GM12892 (cell line): Measurements from ENCODE around the gene VPS45.

Experiments used
- DNase-seq: peaks from one replicate; pipeline ENCODE4 v3.0.0; 2011; ENCODE audit not compliant: insufficient read length
- FAIRE-seq: peaks from 2 replicates; lab custom pipeline; 2011; peaks lifted over from hg19 to GRCh38; lab: Jason Lieb, UNC
- POLR2A ChIP-seq: IDR thresholded peaks from 2 replicates; pipeline ENCODE4 v1.6.1; 2011; ENCODE audit warnings: low read depth, low read length, control low read depth
- POLR2AphosphoS5 ChIP-seq: IDR thresholded peaks from 2 replicates; pipeline ENCODE4 v1.6.1; 2011; ENCODE audit warnings: low read depth, low read length, control low read depth
- TAF1 ChIP-seq: IDR thresholded peaks from 2 replicates; pipeline ENCODE4 v1.6.1; 2011; ENCODE audit warnings: low read depth, mild to moderate bottlenecking, control low read depth, low read length, borderline replicate concordance

VPS45 gene

DNA sequence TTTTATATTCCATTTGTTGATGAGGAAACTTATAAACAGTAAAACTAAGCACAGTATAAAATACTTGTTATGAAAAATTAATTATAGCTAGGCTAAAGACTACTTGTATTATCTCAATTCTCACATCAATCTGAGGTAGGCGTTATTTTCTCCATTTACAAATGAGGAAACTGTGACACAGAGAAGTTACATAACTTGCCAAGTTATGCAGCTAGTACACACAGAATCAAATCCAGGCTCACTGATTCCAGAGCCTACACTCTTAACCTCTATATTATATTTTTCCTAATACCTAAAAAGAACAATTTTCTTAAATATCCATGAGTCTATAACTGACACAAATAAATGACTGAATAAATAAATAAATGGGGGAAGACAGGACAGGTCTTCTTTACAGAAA, 11.2 kb upstream of the VPS45 start:
- DNase-seq (no peak), FAIRE-seq (no peak)
- TF ChIP-seq POLR2AphosphoS5 (no peak), TAF1 (no peak), POLR2A (no peak)

DNA sequence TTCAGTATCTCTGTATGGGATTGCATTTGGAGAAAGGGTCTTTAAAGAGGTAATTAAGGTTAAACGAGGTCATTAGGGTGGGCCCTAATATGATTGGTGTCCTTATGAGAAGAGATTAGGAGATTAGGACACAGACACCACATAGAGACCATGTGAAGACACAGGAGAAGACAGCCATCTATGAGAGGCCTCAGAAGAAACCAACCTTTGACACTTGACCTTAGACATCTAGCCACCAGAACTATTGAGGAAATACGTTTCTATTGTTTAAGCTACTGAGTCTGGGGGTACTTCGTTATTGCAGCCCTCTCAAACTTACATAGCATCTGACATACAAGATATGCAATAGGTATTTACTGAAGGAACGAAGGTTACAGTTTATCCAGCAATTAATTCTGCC, 7.3 kb upstream of the VPS45 start:
- FAIRE-seq: no peak

DNA sequence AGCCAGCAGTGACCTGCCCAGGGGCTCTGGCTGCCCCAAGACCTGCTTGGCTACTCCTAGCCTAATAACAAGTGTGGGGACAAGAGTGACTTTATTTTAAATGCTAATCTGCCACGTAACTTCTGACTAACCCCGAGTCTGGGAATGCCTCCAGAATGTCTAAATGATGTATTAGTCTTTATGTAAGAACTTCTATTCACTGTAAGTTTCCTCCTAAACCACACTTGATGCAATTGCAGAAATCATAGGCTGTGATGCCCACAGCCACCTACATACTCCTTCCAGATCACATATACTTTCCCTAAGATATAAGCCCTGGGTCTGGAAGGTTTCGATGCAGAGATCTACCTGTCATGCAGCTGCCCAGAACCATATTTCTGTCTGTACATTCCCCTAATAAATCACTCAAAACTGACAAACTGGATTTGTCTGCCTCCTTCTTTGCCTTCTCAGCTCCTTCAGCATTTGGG, 5.9 kb upstream of the VPS45 start:
- no peak for DNase-seq
- no peak for FAIRE-seq

More for the DNA sequence above, 7.3 kb upstream of the VPS45 start:
- no peak for DNase-seq
- TF ChIP-seq POLR2A (no peak), POLR2AphosphoS5 (no peak), TAF1 (no peak)

DNA sequence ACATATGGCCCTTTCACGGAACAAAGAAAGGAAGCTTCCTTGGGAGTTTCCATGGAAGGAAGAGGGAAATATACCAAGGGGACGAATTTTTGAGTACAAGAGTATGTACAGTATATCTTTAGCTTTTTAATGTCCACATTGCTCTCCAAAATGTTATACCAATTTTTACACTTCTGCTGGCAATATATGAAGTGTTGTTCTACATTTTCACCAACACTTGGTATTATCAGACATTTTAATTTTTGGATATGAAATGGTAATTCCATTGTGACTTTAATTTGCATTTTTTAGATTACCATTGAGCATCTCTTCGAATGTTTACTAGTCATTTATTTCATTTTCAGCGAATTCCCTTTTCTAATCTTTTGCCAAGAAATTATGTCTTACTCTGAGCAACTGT, 5.5 kb upstream of the VPS45 start:
- FAIRE-seq (no peak), DNase-seq (no peak)
- TF ChIP-seq POLR2AphosphoS5 (no peak), TAF1 (no peak), POLR2A (no peak)

More for the DNA sequence above, 5.9 kb upstream of the VPS45 start:
- TF ChIP-seq POLR2AphosphoS5 (no peak), TAF1 (no peak), POLR2A (no peak)

DNA sequence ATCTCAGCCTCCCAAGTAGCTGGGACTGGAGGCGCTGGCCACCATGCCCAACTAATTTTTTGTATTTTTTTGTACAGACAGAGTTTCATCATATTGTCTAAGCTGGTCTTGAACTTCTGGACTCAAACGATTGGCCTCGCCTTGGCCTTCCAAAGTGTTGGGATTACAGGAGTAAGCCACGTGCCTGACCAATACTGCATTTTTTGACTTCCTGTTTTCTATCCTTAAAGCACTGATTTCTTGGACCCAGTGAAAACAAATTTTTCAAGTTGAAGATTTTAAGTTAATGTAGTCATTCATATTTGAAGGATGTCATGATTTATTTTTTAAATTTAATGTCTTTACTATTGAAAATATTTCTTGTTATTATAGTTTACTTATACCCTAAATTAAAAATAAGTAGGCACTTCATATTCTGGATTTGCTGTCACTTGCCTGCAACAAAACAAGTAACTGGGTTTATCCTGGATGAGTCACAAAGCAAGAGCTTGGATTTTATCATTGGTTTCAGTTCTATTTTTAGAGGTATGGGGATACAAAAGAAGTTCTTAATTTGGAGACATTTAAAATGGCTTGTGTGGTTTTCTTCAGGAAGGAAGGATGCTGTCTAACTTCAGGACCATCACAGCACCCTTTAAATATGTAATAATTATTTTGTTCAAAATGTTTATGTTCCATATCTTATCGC, 2.2 kb upstream of the VPS45 start:
- no peak for FAIRE-seq
- TF ChIP-seq TAF1 (no peak), POLR2A (no peak), POLR2AphosphoS5 (no peak)
- DNase-seq: no peak

DNA sequence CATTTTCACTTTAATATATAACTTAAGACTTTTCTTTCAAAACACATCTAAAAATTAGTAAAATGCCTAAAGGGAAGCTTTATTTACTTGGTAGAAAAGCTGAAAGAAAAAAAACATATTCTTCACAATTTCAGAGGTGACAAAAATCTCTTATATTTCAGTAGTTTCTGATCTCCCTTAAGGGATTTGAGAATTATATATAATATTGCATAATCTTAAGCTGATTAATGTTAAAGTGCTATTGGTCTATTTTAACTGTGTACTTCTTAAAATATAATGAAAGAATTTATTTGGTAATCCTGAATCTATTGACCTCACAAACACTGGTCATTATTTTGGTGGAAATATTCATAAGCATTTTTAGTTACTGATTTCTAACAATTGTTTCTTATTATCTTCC, 1.2 kb upstream of the VPS45 start:
- FAIRE-seq: no peak
- no peak for DNase-seq
- no peak for TF ChIP-seq POLR2AphosphoS5
- no peak for TF ChIP-seq TAF1
- TF ChIP-seq POLR2A: no peak

DNA sequence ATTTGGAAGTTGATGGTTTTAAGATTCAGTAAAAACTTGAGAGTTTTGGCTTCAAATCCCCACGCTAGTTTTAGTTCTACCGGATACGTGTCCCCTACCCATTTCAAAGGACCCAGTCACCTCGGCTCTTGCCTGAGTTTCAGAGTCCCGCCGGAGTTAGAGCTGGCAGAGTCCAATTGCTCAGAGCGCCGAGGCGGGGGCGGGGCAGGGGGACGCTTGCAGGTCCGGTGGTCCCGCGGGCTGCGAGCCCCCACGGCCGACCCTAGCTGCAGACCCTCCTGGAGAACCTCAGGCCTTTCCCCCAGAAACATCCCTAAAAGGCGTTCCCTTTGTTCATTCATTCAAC, 765 bp upstream of the VPS45 start:
- TF ChIP-seq TAF1: no peak
- no peak for TF ChIP-seq POLR2A
- TF ChIP-seq POLR2AphosphoS5: no peak
- peak; percentile 25 for DNase-seq
- no peak for FAIRE-seq

DNA sequence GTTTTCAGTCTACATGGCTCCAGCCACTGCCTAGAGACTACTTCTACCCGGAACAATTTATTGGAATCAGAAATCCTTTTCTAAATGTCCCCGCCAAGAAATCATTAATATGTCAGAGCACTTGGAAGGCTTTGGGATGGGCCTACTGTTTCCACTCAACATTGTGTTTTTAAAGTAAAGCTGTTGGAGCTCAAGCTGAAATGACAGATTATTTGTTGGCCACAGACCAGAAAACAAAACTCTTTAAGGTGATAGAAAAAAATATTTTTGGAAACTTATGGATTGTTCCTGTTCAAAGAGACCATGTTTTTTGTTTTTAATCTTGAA, 496 bp downstream of the VPS45 start:
- DNase-seq (no peak), FAIRE-seq (no peak)
- no peak for TF ChIP-seq TAF1
- no peak for TF ChIP-seq POLR2A
- TF ChIP-seq POLR2AphosphoS5: no peak

DNA sequence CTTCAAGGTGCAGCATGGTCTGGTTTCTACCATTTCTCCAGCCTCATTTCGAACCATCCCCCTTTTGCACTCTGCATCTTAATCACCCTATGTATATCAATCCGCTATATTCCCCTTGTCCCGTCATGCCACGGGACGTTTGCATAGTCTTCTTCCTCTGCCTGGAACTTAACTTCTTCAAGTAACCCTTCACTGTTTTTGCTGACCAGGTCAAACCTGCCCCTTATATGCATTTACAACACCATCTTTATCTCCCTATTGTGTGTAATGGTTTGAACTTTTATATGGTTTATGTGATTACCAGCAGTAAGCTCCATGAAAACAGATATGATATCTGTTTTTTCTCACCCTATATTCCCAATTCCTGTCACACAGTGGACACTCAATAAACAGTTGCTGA, 2.3 kb downstream of the VPS45 start:
- no peak for FAIRE-seq
- TF ChIP-seq POLR2AphosphoS5 (no peak), TAF1 (no peak), POLR2A (no peak)
- DNase-seq: no peak

DNA sequence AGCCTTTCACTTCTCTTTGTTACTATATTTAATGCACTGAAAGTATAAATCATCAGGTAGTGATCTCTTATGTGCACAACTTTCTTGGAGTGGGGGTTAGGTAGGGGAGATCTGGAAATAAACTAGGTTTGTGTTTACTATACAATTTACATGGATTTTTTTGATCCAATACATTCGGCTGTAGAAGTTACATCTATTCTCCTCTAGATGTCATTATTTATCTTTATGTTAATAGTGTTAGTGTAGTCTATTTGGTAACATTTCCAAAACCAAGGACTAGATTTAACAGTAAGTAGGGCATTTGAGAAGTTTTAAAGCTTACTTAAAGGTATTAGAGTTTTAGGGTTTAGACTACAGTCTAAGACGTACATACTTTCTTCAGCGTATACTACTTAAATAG, 5.4 kb downstream of the VPS45 start:
- TF ChIP-seq POLR2AphosphoS5: no peak
- TF ChIP-seq TAF1: no peak
- no peak for TF ChIP-seq POLR2A
- FAIRE-seq (no peak), DNase-seq (no peak)

DNA sequence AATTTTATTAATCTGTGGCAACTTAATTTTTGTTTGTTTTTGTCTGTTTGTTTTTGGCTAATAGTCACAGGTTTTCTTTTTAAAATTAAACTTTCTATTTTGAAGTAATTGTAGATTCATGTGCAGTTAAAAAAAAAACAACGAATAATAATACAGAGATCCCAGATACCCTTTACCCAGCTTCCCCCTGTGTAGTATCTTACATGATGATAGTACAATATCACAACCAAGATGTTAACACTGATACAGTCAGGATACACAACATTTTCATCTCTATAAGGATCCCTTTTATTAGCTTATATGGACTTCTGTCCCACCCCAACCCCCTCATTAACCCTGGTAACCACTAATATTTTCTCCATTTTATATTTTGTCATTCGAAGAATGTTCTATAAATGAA, 5.9 kb downstream of the VPS45 start:
- FAIRE-seq: no peak

DNA sequence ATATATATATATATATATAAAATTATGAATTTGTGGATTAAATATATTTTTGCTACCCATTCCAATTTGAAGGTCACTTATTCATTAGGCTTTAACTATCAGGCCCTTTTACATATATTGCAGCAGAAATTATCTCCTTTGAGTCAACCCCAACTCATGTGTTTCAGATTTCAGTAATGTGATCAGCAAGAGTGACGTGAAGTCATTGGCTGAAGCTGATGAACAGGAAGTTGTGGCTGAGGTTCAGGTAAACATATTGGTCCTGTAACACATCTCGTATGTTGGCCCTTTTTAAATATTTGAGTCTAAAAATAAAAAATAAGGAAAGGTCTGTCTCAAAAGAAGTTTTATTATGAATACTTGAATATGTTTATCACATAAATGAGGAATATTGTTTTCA, 8.5 kb downstream of the VPS45 start:
- TF ChIP-seq TAF1 (no peak), POLR2A (no peak)
- DNase-seq: no peak
- peak; percentile 50 for FAIRE-seq

More for the DNA sequence above, 5.9 kb downstream of the VPS45 start:
- DNase-seq: no peak
- TF ChIP-seq POLR2AphosphoS5 (no peak), POLR2A (no peak), TAF1 (no peak)
